KMS-11 (cell line): ENCODE data around the gene HS3ST5.

Experiments used
- H2AFZ ChIP-seq: fragments of 200-600 bp; sonication (generic); 2 replicates; pipeline ENCODE4 v1.6.1; 2016; ENCODE audit warnings: antibody characterized with exemption, mixed run types, low read depth
- H3K27ac ChIP-seq: fragments of 200-600 bp; sonication (generic); 2 replicates; pipeline ENCODE4 v1.6.1; 2016; ENCODE audit warnings: mild to moderate bottlenecking, mixed run types
- H3K27me3 ChIP-seq: fragments of 200-600 bp; sonication (generic); 2 replicates; pipeline ENCODE4 v1.6.1; 2017; ENCODE audit warnings: mild to moderate bottlenecking, low read depth, mixed run types, moderate library complexity; ENCODE audit not compliant: insufficient read depth
- H3K36me3 ChIP-seq: fragments of 200-600 bp; sonication (generic); 2 replicates; pipeline ENCODE4 v1.6.1; 2017; ENCODE audit warnings: mild to moderate bottlenecking, mixed run types; ENCODE audit not compliant: insufficient read depth
- H3K4me1 ChIP-seq: fragments of 200-600 bp; sonication (generic); 2 replicates; pipeline ENCODE4 v1.6.1; 2016; ENCODE audit warnings: mild to moderate bottlenecking, low read depth, mixed run types; ENCODE audit not compliant: poor library complexity, severe bottlenecking
- H3K4me2 ChIP-seq: fragments of 200-600 bp; sonication (generic); 2 replicates; pipeline ENCODE4 v1.7.0; 2016; ENCODE audit warnings: mild to moderate bottlenecking, mixed run types
- H3K4me3 ChIP-seq: fragments of 200-600 bp; sonication (generic); IDR thresholded peaks from 2 replicates; pipeline ENCODE4 v1.6.1; 2017; ENCODE audit warnings: low read depth, low read length, mixed read lengths; ENCODE audit not compliant: insufficient read depth
- H3K79me2 ChIP-seq: fragments of 200-600 bp; sonication (generic); 2 replicates; pipeline ENCODE4 v1.6.1; 2016; ENCODE audit warnings: low read depth, mixed run types; ENCODE audit not compliant: insufficient read depth
- H3K9ac ChIP-seq: fragments of 200-600 bp; sonication (generic); 2 replicates; pipeline ENCODE4 v1.6.1; 2016; ENCODE audit warnings: mild to moderate bottlenecking, mixed run types
- H4K20me1 ChIP-seq: fragments of 200-600 bp; sonication (generic); 2 replicates; pipeline ENCODE4 v1.6.1; 2016; ENCODE audit warnings: mild to moderate bottlenecking, mixed run types; ENCODE audit not compliant: insufficient read depth
- CTCF ChIP-seq: fragments of 200-600 bp; sonication (generic); conservative IDR thresholded peaks from 2 replicates; pipeline ENCODE4 v1.6.1; 2017; ENCODE audit warnings: low read depth, mild to moderate bottlenecking, antibody characterized with exemption, low read length, moderate library complexity, mixed read lengths

HS3ST5 gene

GRCh38 chr6:114253431-114253830 is 89.4 kb downstream of the HS3ST5 start:
- H2AFZ ChIP-seq: no peak overlapping the region
- no peak for TF ChIP-seq CTCF
- no peak overlapping the region for H3K9ac ChIP-seq
- no peaks in the 10 kb centered on the region for H3K36me3 ChIP-seq
- H3K79me2 ChIP-seq: no peaks in the 10 kb centered on the region
- H3K27me3 ChIP-seq: no peaks in the 10 kb centered on the region
- no peak overlapping the region for H3K4me2 ChIP-seq
- no peaks in the 10 kb centered on the region for H3K4me1 ChIP-seq
- no peak overlapping the region for H3K27ac ChIP-seq
- H4K20me1 ChIP-seq: no peaks in the 10 kb centered on the region
- H3K4me3 ChIP-seq: no peak overlapping the region

- Histone ChIP-seq H3K36me3 (no peaks in the 10 kb centered on the region), H3K27ac (no peak overlapping the region), H3K9ac (no peak overlapping the region), H3K79me2 (no peaks in the 10 kb centered on the region), H2AFZ (no peak overlapping the region), H3K4me3 (no peak overlapping the region), H3K4me2 (no peak overlapping the region), H3K27me3 (no peaks in the 10 kb centered on the region), H3K4me1 (no peaks in the 10 kb centered on the region), H4K20me1 (no peaks in the 10 kb centered on the region)
- no peak for TF ChIP-seq CTCF
Observed at GRCh38 chr6:114249522-114249921, 93.3 kb downstream of the HS3ST5 start.

- no peak overlapping the region for H3K27ac ChIP-seq
- no peak overlapping the region for H2AFZ ChIP-seq
- H3K4me1 ChIP-seq: no peaks in the 10 kb centered on the region
- no peak overlapping the region for H3K9ac ChIP-seq
- no peaks in the 10 kb centered on the region for H4K20me1 ChIP-seq
- TF ChIP-seq CTCF: no peak
- no peak overlapping the region for H3K4me3 ChIP-seq
- H3K36me3 ChIP-seq: no peaks in the 10 kb centered on the region
- no peak overlapping the region for H3K4me2 ChIP-seq
- no peaks in the 10 kb centered on the region for H3K79me2 ChIP-seq
- H3K27me3 ChIP-seq: no peaks in the 10 kb centered on the region
Observed at GRCh38 chr6:114247101-114247500, 95.7 kb downstream of the HS3ST5 start.

GRCh38 chr6:114240796-114241195 is 102.0 kb downstream of the HS3ST5 start:
- Histone ChIP-seq H3K9ac (no peak overlapping the region), H3K27ac (no peak overlapping the region), H2AFZ (no peak overlapping the region), H4K20me1 (no peaks in the 10 kb centered on the region), H3K36me3 (no peaks in the 10 kb centered on the region), H3K4me1 (no peaks in the 10 kb centered on the region), H3K4me3 (no peak overlapping the region), H3K4me2 (no peak overlapping the region), H3K79me2 (no peaks in the 10 kb centered on the region), H3K27me3 (no peaks in the 10 kb centered on the region)
- no peak for TF ChIP-seq CTCF

GRCh38 chr6:114228675-114229074 is 114.1 kb downstream of the HS3ST5 start:
- Histone ChIP-seq H3K79me2 (no peaks in the 10 kb centered on the region), H3K9ac (no peak overlapping the region)

More at GRCh38 chr6:114228675-114229074, 114.1 kb downstream of the HS3ST5 start:
- H2AFZ ChIP-seq: no peak overlapping the region
- H4K20me1 ChIP-seq: no peaks in the 10 kb centered on the region
- no peak overlapping the region for H3K27ac ChIP-seq
- no peaks in the 10 kb centered on the region for H3K4me1 ChIP-seq
- H3K4me2 ChIP-seq: no peak overlapping the region
- no peaks in the 10 kb centered on the region for H3K36me3 ChIP-seq
- TF ChIP-seq CTCF: no peak
- H3K4me3 ChIP-seq: no peak overlapping the region
- no peaks in the 10 kb centered on the region for H3K27me3 ChIP-seq
